ENCODE measurements around the gene YDJC. TPM values are rescaled to one million over a fixed set of nuclear protein-coding genes. Genes with fewer than 3 reads are reported as not detected.

The YDJC gene
- total and polyA plus RNA-seq, 9 of the 15 experiments (the other 6 are each of a cell fraction or from before 2014, with no cell fraction given): 13.5 to 871 (median 164) TPM

DNA sequence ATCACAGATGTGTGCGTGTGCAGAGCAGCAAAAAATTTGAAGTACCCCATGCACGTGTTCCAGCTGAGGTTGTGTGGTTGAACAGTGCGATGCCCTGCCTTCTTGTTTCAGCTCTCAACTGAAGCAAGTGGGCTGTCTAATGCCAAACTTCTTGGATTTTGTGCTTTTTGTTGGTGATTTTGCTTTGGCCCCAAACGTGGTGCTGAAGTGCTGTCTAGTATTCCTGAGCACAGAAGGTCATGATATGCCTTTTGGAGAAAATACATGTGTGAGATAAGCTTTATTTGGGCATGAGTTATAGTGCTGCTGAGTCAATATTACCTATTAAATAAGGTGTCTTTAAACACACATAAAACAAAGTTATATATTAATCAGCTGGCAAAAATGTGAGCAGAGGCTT, 14.1 kb downstream of the YDJC start (continued):
- TF ChIP-seq BRCA1 (IDR thresholded peaks at IDR 0.05) (no peak), BRCA1 (CRISPR knock-in tag; IDR thresholded peaks at IDR 0.05) (no peak), SETDB1 (IDR thresholded peaks at IDR 0.05; ENCODE audit: low read length) (no peak), ZNF121 (CRISPR knock-in tag; conservative IDR thresholded peaks at IDR 0.05) (no peak), HNRNPH1 (optimal IDR thresholded peaks at IDR 0.05; ENCODE audit: low read depth, low read length) (no peak), C11orf30 (IDR thresholded peaks at IDR 0.05; ENCODE audit: low read depth) (no peak), WHSC1 (IDR thresholded peaks at IDR 0.05; ENCODE audit: low read length) (peak; percentile 57), SRSF1 (IDR thresholded peaks at IDR 0.05; ENCODE audit: low read depth, low read length) (no peak), BDP1 (IDR thresholded peaks at IDR 0.05; ENCODE audit: insufficient read depth, insufficient read length) (no peak), CBX5 (IDR thresholded peaks at IDR 0.05; ENCODE audit: borderline replicate concordance, low read depth) (no peak)
- TF ChIP-seq, protein P1, sequence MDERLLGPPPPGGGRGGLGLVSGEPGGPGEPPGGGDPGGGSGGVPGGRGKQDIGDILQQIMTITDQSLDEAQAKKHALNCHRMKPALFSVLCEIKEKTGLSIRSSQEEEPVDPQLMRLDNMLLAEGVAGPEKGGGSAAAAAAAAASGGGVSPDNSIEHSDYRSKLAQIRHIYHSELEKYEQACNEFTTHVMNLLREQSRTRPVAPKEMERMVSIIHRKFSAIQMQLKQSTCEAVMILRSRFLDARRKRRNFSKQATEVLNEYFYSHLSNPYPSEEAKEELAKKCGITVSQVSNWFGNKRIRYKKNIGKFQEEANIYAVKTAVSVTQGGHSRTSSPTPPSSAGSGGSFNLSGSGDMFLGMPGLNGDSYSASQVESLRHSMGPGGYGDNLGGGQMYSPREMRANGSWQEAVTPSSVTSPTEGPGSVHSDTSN (CRISPR knock-in tag; IDR thresholded peaks at IDR 0.05; ENCODE audit: low read depth): no peak
- TF ChIP-seq, protein P1 (tag; conservative IDR thresholded peaks at IDR 0.05; ENCODE audit: low read depth): no peak
- TF ChIP-seq, protein P2, sequence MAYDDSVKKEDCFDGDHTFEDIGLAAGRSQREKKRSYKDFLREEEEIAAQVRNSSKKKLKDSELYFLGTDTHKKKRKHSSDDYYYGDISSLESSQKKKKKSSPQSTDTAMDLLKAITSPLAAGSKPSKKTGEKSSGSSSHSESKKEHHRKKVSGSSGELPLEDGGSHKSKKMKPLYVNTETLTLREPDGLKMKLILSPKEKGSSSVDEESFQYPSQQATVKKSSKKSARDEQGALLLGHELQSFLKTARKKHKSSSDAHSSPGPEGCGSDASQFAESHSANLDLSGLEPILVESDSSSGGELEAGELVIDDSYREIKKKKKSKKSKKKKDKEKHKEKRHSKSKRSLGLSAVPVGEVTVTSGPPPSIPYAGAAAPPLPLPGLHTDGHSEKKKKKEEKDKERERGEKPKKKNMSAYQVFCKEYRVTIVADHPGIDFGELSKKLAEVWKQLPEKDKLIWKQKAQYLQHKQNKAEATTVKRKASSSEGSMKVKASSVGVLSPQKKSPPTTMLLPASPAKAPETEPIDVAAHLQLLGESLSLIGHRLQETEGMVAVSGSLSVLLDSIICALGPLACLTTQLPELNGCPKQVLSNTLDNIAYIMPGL (CRISPR knock-in tag; IDR thresholded peaks at IDR 0.05): peak; percentile 28; the same call in 1 of the 2 replicates
- TF ChIP-seq, protein P3, sequence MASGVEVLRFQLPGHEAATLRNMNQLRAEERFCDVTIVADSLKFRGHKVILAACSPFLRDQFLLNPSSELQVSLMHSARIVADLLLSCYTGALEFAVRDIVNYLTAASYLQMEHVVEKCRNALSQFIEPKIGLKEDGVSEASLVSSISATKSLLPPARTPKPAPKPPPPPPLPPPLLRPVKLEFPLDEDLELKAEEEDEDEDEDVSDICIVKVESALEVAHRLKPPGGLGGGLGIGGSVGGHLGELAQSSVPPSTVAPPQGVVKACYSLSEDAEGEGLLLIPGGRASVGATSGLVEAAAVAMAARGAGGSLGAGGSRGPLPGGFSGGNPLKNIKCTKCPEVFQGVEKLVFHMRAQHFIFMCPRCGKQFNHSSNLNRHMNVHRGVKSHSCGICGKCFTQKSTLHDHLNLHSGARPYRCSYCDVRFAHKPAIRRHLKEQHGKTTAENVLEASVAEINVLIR (CRISPR knock-in tag; IDR thresholded peaks at IDR 0.05): no peak
- TF ChIP-seq, protein P4, sequence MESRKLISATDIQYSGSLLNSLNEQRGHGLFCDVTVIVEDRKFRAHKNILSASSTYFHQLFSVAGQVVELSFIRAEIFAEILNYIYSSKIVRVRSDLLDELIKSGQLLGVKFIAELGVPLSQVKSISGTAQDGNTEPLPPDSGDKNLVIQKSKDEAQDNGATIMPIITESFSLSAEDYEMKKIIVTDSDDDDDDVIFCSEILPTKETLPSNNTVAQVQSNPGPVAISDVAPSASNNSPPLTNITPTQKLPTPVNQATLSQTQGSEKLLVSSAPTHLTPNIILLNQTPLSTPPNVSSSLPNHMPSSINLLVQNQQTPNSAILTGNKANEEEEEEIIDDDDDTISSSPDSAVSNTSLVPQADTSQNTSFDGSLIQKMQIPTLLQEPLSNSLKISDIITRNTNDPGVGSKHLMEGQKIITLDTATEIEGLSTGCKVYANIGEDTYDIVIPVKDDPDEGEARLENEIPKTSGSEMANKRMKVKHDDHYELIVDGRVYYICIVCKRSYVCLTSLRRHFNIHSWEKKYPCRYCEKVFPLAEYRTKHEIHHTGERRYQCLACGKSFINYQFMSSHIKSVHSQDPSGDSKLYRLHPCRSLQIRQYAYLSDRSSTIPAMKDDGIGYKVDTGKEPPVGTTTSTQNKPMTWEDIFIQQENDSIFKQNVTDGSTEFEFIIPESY (CRISPR knock-in tag; IDR thresholded peaks at IDR 0.05): no peak
- TF ChIP-seq, protein P5, sequence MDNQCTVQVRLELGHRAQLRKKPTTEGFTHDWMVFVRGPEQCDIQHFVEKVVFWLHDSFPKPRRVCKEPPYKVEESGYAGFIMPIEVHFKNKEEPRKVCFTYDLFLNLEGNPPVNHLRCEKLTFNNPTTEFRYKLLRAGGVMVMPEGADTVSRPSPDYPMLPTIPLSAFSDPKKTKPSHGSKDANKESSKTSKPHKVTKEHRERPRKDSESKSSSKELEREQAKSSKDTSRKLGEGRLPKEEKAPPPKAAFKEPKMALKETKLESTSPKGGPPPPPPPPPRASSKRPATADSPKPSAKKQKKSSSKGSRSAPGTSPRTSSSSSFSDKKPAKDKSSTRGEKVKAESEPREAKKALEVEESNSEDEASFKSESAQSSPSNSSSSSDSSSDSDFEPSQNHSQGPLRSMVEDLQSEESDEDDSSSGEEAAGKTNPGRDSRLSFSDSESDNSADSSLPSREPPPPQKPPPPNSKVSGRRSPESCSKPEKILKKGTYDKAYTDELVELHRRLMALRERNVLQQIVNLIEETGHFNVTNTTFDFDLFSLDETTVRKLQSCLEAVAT (IDR thresholded peaks at IDR 0.05): no peak

Data from K562 (cell line).